Osteoblast (primary cell): ENCODE measurements around the gene PPP1R10. TPM values are rescaled to one million over a fixed set of nuclear protein-coding genes. Genes with fewer than 3 reads are reported as not detected.

Experiments
- DNase-seq: peaks from one replicate; pipeline ENCODE4 v3.0.0; 2011; ENCODE audit warnings: low spot score, mixed read lengths; ENCODE audit not compliant: insufficient read length; ENCODE audit errors: missing footprints
- H2AFZ ChIP-seq: 2 replicates; pipeline ENCODE4 v1.6.0; 2011; ENCODE audit warnings: mild to moderate bottlenecking, low read length
- H3K27ac ChIP-seq: 2 replicates; pipeline ENCODE4 v1.5.1; 2011; ENCODE audit warnings: mild to moderate bottlenecking, low read depth, low read length, moderate library complexity
- H3K27me3 ChIP-seq: 2 replicates; pipeline ENCODE4 v1.6.0; 2012; ENCODE audit warnings: mild to moderate bottlenecking, control low read depth, inconsistent platforms, low read length, moderate library complexity; ENCODE audit not compliant: insufficient read depth
- H3K36me3 ChIP-seq: 2 replicates; pipeline ENCODE4 v1.5.1; 2011; ENCODE audit warnings: mild to moderate bottlenecking, low read length, control low read depth, moderate library complexity; ENCODE audit not compliant: insufficient read depth
- H3K4me1 ChIP-seq: 2 replicates; pipeline ENCODE4 v1.5.1; 2011; ENCODE audit warnings: mild to moderate bottlenecking, low read length, control low read depth, moderate library complexity; ENCODE audit not compliant: insufficient read depth
- H3K4me2 ChIP-seq: 2 replicates; pipeline ENCODE4 v1.6.0; 2011; ENCODE audit warnings: mild to moderate bottlenecking, low read length; ENCODE audit not compliant: insufficient read depth
- H3K4me3 ChIP-seq: fragments of 200-600 bp; sonication (generic); 3 replicates; pipeline ENCODE4 v1.5.1; 2012; ENCODE audit warnings: mild to moderate bottlenecking, low read length, inconsistent platforms; ENCODE audit not compliant: insufficient read depth
- H3K79me2 ChIP-seq: 2 replicates; pipeline ENCODE4 v1.6.0; 2012; ENCODE audit warnings: mild to moderate bottlenecking, low read length, control low read depth, inconsistent platforms; ENCODE audit not compliant: insufficient read depth
- H3K9me3 ChIP-seq: 2 replicates; pipeline ENCODE4 v1.5.1; 2011; ENCODE audit warnings: low read depth, low read length, control low read depth
- H4K20me1 ChIP-seq: 2 replicates; pipeline ENCODE4 v1.6.0; 2012; ENCODE audit warnings: mild to moderate bottlenecking, low read length, control low read depth; ENCODE audit not compliant: insufficient read depth
- CTCF ChIP-seq: IDR thresholded peaks from 2 replicates; pipeline ENCODE4 v1.5.1; 2011; ENCODE audit warnings: mild to moderate bottlenecking, low read depth, low read length, moderate library complexity; ENCODE audit errors: extremely low read depth
- small RNA-seq: library from RNA; depleted of rRNA; stranded (forward); fragments of <200 nt; gene quantifications from one replicate; pipeline ENCODE3, GENCODE V24; 2012
- total RNA-seq: library from RNA; depleted of rRNA; stranded (reverse); fragments of >200 nt; gene quantifications from 2 replicates; pipeline ENCODE4 v1.2.3, GENCODE V29; 2012

PPP1R10 gene
- total RNA-seq, 1 donor = 29.0 TPM

DNA sequence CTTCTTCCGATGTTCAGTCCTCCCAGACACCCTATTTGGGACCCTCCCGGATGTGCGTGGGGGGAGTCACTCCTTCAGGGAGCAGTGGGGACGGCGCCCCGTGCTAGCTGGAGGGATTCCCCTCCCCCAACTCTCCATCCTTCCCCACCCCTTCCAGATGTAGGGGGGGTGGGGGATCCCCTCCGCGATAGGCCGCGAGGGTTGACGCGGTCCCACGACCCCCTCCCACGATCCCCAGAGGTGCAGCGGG lies 61.3 kb downstream of the PPP1R10 start:
- peak overlapping the region; percentile 92 for H3K4me3 ChIP-seq
- peak overlapping the region; percentile 94 for H3K4me2 ChIP-seq
- peaks cover 61% of the 10 kb centered on the region for H3K79me2 ChIP-seq
- H3K4me1 ChIP-seq = peaks cover 18% of the 10 kb centered on the region
- TF ChIP-seq CTCF = no peak
- peaks cover 46% of the 10 kb centered on the region for H3K36me3 ChIP-seq
- no peak for DNase-seq
- peak overlapping the region; percentile 94 for H2AFZ ChIP-seq
- H4K20me1 ChIP-seq = peaks cover 11% of the 10 kb centered on the region
- H3K9me3 ChIP-seq = no peaks in the 10 kb centered on the region
- H3K27ac ChIP-seq = peak overlapping the region; percentile 98
- H3K27me3 ChIP-seq = no peaks in the 10 kb centered on the region

DNA sequence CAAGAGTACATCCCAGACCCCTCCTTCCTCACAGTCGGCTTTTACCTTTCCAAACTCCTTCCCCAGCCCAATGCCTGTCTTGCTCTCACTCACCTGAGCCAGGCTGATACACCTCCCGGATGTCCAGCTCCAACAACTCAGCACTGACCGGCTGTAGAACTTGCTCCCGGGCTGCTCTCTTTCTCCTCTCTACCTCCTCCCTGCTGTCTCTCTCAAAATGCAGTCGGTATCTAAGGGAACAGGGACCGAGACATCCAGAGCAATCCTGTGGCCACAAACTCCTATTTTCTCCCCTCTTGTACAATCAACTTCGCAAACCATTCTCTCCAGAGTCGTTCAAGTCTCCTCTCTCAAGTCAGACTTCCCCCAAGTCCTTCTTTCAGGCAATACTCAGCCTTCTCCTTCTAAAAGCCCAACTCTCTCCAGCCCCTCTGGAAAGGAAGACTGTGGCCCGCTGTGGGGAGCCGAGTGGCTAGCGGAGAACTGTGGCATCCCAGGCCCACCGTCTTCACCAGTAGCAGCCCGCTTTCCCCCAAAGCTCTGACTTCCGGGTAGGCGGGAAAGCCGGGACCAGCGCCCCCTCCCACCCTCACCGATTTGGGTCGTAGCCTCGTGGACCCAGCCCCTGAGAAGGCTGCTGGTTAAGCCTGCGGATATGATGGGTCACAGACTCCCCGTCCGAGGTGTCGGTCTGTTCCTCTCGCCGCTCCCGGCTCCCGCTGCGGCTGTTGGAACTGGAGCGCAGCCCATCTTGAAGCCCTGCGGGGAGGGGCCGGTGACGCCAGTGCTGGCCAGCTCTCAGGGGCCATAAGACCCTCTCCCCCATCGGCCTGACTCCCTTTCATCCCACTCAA lies 61.9 kb downstream of the PPP1R10 start:
- Histone ChIP-seq H2AFZ (peak overlapping the region; percentile 94), H3K9me3 (no peaks in the 10 kb centered on the region), H3K4me1 (peaks cover 18% of the 10 kb centered on the region), H3K4me2 (peak overlapping the region; percentile 94), H3K4me3 (peak overlapping the region; percentile 92), H3K27ac (peak overlapping the region; percentile 98), H4K20me1 (peaks cover 11% of the 10 kb centered on the region), H3K36me3 (peaks cover 49% of the 10 kb centered on the region), H3K79me2 (peaks cover 61% of the 10 kb centered on the region), H3K27me3 (no peaks in the 10 kb centered on the region)
- peak; percentile 90 for DNase-seq
- no peak for TF ChIP-seq CTCF

DNA sequence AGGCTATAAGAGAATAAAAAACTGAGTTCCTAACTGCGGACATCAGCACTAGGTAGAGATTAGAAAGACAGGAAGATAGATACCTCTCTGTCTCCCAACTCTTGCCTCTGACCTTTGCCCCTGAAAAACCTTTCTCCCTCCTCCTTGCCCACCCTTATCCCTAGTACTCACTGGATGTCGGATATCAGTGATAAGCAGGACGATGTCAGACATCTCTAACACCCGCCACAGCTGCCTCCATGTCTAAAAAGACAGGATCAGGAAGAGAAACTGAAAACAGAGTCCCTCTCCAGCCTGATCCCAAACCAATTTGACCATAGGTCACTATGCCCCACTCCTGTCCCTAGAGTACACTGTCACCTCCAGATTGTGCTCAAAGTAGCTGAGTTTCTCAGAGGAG lies 62.6 kb downstream of the PPP1R10 start:
- no peak overlapping the region for H2AFZ ChIP-seq
- peaks cover 57% of the 10 kb centered on the region for H3K79me2 ChIP-seq
- H3K4me1 ChIP-seq = peaks cover 18% of the 10 kb centered on the region
- peak overlapping the region; percentile 98 for H3K27ac ChIP-seq
- peak; percentile 54 for DNase-seq
- no peaks in the 10 kb centered on the region for H3K27me3 ChIP-seq
- peaks cover 50% of the 10 kb centered on the region for H3K36me3 ChIP-seq
- peaks cover 11% of the 10 kb centered on the region for H4K20me1 ChIP-seq
- H3K9me3 ChIP-seq = no peaks in the 10 kb centered on the region
- no peak for TF ChIP-seq CTCF
- H3K4me3 ChIP-seq = peak overlapping the region; percentile 92
- peak overlapping the region; percentile 94 for H3K4me2 ChIP-seq

Small RNA genes within 50 kb of the gene (small RNA-seq; reads per million reads assigned to genes)
- 0.30 reads per million for gene MIR877

Other genes starting within 250 kb of the PPP1R10 start
- gene HLA-E, start 127.7 kb downstream of the PPP1R10 start, total RNA-seq = 320 and 343 TPM in 2 replicates
- gene GNL1, start 60.8 kb downstream of the PPP1R10 start, total RNA-seq = 56.5 and 64.8 TPM in 2 replicates
- gene PRR3, start 59.9 kb downstream of the PPP1R10 start, total RNA-seq = 6.8 and 7.2 TPM in 2 replicates
- 37.3 and 37.4 TPM in 2 replicates for gene ABCF1, start 45.8 kb downstream of the PPP1R10 start, total RNA-seq
- 67.3 and 83.4 TPM in 2 replicates for gene MRPS18B, start 597 bp upstream of the PPP1R10 start, total RNA-seq
- gene ATAT1, start 9.6 kb upstream of the PPP1R10 start, total RNA-seq = 4.4 and 4.7 TPM in 2 replicates
- 4.7 and 6.2 TPM in 2 replicates for gene C6orf136, start 29.9 kb upstream of the PPP1R10 start, total RNA-seq
- 25.6 and 26.1 TPM in 2 replicates for gene DHX16, start 55.8 kb upstream of the PPP1R10 start, total RNA-seq
- 62.6 and 63.9 TPM in 2 replicates for gene PPP1R18, start 69.4 kb upstream of the PPP1R10 start, total RNA-seq
- gene NRM, start 73.7 kb upstream of the PPP1R10 start, total RNA-seq = 2.9 and 3.3 TPM in 2 replicates
- gene MDC1, start 100.0 kb upstream of the PPP1R10 start, total RNA-seq = 5.1 and 5.3 TPM in 2 replicates
- gene TUBB, start 103.1 kb upstream of the PPP1R10 start, total RNA-seq = 509 and 605 TPM in 2 replicates
- 101 and 114 TPM in 2 replicates for gene FLOT1, start 125.4 kb upstream of the PPP1R10 start, total RNA-seq
- gene IER3, start 127.3 kb upstream of the PPP1R10 start, total RNA-seq = 29.5 and 54.6 TPM in 2 replicates